Fibroblast of pulmonary artery (primary cell): ENCODE data around the gene HIVEP3.

Experiments used
- DNase-seq: peaks from one replicate; pipeline ENCODE4 v3.0.0-alpha.2; 2010; ENCODE audit warnings: low read depth
- H3K4me3 ChIP-seq: replicated peaks from 2 replicates; pipeline ENCODE4 v1.5.1; 2011; ENCODE audit warnings: low read depth, mild to moderate bottlenecking, control low read depth, low read length, moderate library complexity
- TF ChIP-seq, protein P1 (sequence below): IDR thresholded peaks from 2 replicates; pipeline ENCODE4 v1.5.1; 2011; ENCODE audit warnings: mild to moderate bottlenecking, control low read depth, low read length, inconsistent platforms; ENCODE audit errors: missing control alignments

Gene HIVEP3

DNA sequence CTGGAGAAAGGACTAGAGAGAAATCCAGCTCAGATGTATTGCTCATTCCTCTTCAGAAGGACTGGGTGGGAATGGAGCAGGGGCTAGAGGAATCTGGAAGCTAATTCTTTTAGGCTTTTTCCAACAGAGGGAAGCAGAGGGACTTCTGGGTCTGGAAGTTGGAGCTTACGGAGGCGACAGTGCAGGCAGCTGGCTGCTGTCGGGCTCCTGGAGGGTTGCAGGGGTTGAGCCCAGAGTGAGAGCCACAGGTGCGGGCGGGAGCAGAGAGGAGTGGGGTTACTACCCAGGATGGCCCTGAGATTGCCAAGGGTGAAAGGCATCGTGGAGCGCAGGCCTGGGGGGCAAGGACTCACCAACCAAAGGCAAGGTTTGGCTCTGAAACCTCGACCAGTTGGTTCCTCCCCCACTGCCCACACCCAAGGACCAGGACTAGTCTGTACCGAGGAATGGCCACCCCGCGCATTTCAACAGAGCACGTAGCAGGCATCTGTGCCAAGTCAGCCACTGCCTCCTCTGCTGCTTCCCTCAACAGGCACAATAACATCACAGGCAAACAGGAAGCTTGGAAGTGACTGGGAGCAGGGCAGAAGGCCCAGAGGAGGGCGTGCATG, 411.5 kb downstream of the HIVEP3 start:
- no peak for DNase-seq
- H3K4me3 ChIP-seq, result no peak overlapping the region
- TF ChIP-seq, protein P1, sequence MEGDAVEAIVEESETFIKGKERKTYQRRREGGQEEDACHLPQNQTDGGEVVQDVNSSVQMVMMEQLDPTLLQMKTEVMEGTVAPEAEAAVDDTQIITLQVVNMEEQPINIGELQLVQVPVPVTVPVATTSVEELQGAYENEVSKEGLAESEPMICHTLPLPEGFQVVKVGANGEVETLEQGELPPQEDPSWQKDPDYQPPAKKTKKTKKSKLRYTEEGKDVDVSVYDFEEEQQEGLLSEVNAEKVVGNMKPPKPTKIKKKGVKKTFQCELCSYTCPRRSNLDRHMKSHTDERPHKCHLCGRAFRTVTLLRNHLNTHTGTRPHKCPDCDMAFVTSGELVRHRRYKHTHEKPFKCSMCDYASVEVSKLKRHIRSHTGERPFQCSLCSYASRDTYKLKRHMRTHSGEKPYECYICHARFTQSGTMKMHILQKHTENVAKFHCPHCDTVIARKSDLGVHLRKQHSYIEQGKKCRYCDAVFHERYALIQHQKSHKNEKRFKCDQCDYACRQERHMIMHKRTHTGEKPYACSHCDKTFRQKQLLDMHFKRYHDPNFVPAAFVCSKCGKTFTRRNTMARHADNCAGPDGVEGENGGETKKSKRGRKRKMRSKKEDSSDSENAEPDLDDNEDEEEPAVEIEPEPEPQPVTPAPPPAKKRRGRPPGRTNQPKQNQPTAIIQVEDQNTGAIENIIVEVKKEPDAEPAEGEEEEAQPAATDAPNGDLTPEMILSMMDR, result no peak

GRCh38 chr1:41504114-41505035, 414.3 kb downstream of the HIVEP3 start:
- TF ChIP-seq, protein P1, result no peak
- peak; percentile 40 for DNase-seq
- no peak overlapping the region for H3K4me3 ChIP-seq

DNA sequence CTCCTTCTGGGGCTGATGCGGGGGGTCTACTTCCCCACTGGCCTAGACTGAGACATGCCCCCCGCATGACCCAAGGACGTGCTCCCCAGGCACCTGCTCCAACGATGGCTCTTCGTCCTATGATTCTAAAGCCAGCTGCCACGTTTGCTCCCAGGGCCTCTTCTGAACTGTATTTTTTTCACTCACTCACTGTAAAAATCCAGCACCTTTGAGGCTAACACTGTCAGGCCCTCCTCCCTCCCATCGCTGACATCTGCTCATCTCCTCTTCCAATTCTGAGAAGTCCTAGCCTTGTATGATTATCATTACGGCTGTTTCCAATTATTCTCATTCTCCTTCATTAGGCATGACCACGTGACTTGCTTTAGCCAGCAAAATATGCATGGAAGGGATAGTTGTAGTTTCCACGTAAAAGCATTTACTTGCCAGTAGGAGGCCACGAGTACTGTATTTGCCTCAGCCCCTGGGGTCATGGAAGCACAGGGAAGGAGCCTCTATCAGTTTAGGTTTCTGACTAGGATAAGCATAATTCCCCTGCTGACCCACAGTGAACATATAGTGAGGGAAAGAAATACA, 415.1 kb downstream of the HIVEP3 start:
- TF ChIP-seq, protein P1, result peak; percentile 10
- DNase-seq, result no peak

GRCh38 chr1:41502912-41503311, 415.8 kb downstream of the HIVEP3 start:
- TF ChIP-seq, protein P1, result no peak
- no peak for DNase-seq
- H3K4me3 ChIP-seq, result no peak overlapping the region

More for the DNA sequence above, 415.1 kb downstream of the HIVEP3 start:
- no peak overlapping the region for H3K4me3 ChIP-seq

GRCh38 chr1:41501581-41501980, 417.1 kb downstream of the HIVEP3 start:
- no peak for DNase-seq
- TF ChIP-seq, protein P1, result no peak
- H3K4me3 ChIP-seq, result no peak overlapping the region

DNA sequence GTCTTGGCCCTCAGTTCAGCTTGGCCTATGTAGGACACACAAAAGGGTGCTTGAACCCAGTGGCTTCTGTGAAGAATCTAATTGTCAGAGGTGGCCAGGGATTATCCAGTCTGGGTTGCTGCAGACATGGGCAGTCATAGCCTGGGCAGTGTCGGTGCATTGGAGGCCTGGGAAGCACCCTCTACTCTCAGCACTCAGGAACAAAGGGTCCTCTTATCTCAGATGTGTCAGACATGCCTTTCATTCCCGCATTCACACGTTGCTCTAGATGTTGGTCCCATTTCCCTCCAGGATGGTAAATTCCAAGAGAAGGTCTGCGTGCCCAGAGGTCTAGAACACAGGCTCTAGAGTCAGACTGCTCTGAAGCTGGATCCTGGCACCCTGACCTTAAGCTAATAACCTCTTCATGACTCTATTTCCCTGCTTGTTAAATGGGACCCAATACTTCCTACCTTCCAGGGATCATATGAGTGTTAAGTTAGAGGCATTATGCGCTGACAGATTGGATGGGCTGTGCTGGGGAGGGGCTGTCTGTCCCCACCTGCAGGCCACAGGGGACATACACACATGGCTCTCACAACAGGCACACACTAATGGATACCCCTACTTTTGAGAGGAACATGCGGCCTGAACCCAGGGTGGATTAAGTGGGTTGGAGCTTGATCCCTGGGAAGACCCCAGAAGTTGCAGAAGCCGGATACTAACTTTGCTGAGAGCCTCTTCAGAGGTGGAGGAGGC, 417.8 kb downstream of the HIVEP3 start:
- TF ChIP-seq, protein P1, result no peak
- DNase-seq, result no peak
- no peak overlapping the region for H3K4me3 ChIP-seq
